ENCODE measurements around the gene CCNL2.

The CCNL2 gene

GRCh38 chr1:1400576-1401456 is 1.7 kb upstream of the CCNL2 start:
- no peaks in the 10 kb centered on the region for H3K27me3 ChIP-seq (replicated peaks; ENCODE audit: insufficient read depth, low read length)
- peaks cover 14% of the 10 kb centered on the region for H3K4me1 ChIP-seq (ENCODE audit: low read length)
- DNase-seq = no peak
- peak overlapping the region; percentile 95; the same call in 1 of the 2 replicates for H3K9ac ChIP-seq (ENCODE audit: low read length)
- H3K36me3 ChIP-seq (replicated peaks; ENCODE audit: insufficient read depth, low read length) = peaks cover 16% of the 10 kb centered on the region
- H3K79me2 ChIP-seq (ENCODE audit: low read length) = peaks cover 82% of the 10 kb centered on the region
- H2AFZ ChIP-seq (ENCODE audit: low read length) = no peak overlapping the region
- peak overlapping the region; percentile 89 for H3K4me2 ChIP-seq (ENCODE audit: low read depth, low read length)
- peak overlapping the region; percentile 100 for H3K4me3 ChIP-seq (ENCODE audit: low read length)
- H3F3A ChIP-seq (ENCODE audit: insufficient read depth, low read length) = peaks cover 13% of the 10 kb centered on the region
- no peak overlapping the region for H3K27ac ChIP-seq (ENCODE audit: low read length)
- no peaks in the 10 kb centered on the region for H3K9me2 ChIP-seq (replicated peaks; ENCODE audit: insufficient read depth, low read length)
- TF ChIP-seq EZH2phosphoT487 (IDR thresholded peaks at IDR 0.05; ENCODE audit: low read length) (no peak), CTCF (IDR thresholded peaks at IDR 0.05; ENCODE audit: low read length) (no peak), EZH2 (optimal IDR thresholded peaks at IDR 0.05; ENCODE audit: low read depth, low read length) (no peak)
- H4K20me1 ChIP-seq (ENCODE audit: insufficient read depth, low read length) = no peaks in the 10 kb centered on the region
- no peaks in the 10 kb centered on the region for H3K9me3 ChIP-seq (replicated peaks; ENCODE audit: insufficient read depth, low read length)

GRCh38 chr1:1399872-1400575 is 889 bp upstream of the CCNL2 start:
- Histone ChIP-seq H3K4me3 (ENCODE audit: low read length) (peak overlapping the region; percentile 100), H3K9me2 (replicated peaks; ENCODE audit: insufficient read depth, low read length) (no peaks in the 10 kb centered on the region), H3K9me3 (replicated peaks; ENCODE audit: insufficient read depth, low read length) (no peaks in the 10 kb centered on the region), H3K4me2 (ENCODE audit: low read depth, low read length) (peak overlapping the region; percentile 89), H2AFZ (ENCODE audit: low read length) (peak overlapping the region; percentile 83), H3F3A (ENCODE audit: insufficient read depth, low read length) (peaks cover 13% of the 10 kb centered on the region), H3K36me3 (replicated peaks; ENCODE audit: insufficient read depth, low read length) (peaks cover 11% of the 10 kb centered on the region), H4K20me1 (ENCODE audit: insufficient read depth, low read length) (no peaks in the 10 kb centered on the region), H3K9ac (ENCODE audit: low read length) (peak overlapping the region; percentile 95), H3K27me3 (replicated peaks; ENCODE audit: insufficient read depth, low read length) (no peaks in the 10 kb centered on the region), H3K27ac (ENCODE audit: low read length) (peak overlapping the region; percentile 61; the same call in 1 of the 2 replicates), H3K4me1 (ENCODE audit: low read length) (peaks cover 14% of the 10 kb centered on the region), H3K79me2 (ENCODE audit: low read length) (peaks cover 82% of the 10 kb centered on the region)
- DNase-seq = peak; percentile 35
- TF ChIP-seq EZH2phosphoT487 (IDR thresholded peaks at IDR 0.05; ENCODE audit: low read length) = no peak
- TF ChIP-seq CTCF (IDR thresholded peaks at IDR 0.05; ENCODE audit: low read length) = no peak
- no peak for TF ChIP-seq EZH2 (optimal IDR thresholded peaks at IDR 0.05; ENCODE audit: low read depth, low read length)

GRCh38 chr1:1398677-1399186 is 403 bp downstream of the CCNL2 start:
- Histone ChIP-seq H3K4me2 (ENCODE audit: low read depth, low read length) (peak overlapping the region; percentile 90), H3K9me2 (replicated peaks; ENCODE audit: insufficient read depth, low read length) (no peaks in the 10 kb centered on the region), H3K4me3 (ENCODE audit: low read length) (peak overlapping the region; percentile 99), H3K36me3 (replicated peaks; ENCODE audit: insufficient read depth, low read length) (peaks cover 11% of the 10 kb centered on the region), H3F3A (ENCODE audit: insufficient read depth, low read length) (peaks cover 11% of the 10 kb centered on the region), H4K20me1 (ENCODE audit: insufficient read depth, low read length) (no peaks in the 10 kb centered on the region), H3K9me3 (replicated peaks; ENCODE audit: insufficient read depth, low read length) (no peaks in the 10 kb centered on the region), H2AFZ (ENCODE audit: low read length) (0 out of 2 replicates have a peak overlapping the region, but pooled peaks have one; percentile 42), H3K9ac (ENCODE audit: low read length) (peak overlapping the region; percentile 97), H3K27ac (ENCODE audit: low read length) (peak overlapping the region; percentile 33; the same call in 1 of the 2 replicates), H3K79me2 (ENCODE audit: low read length) (peaks cover 79% of the 10 kb centered on the region), H3K27me3 (replicated peaks; ENCODE audit: insufficient read depth, low read length) (no peaks in the 10 kb centered on the region), H3K4me1 (ENCODE audit: low read length) (peaks cover 14% of the 10 kb centered on the region)
- DNase-seq = no peak
- TF ChIP-seq EZH2 (optimal IDR thresholded peaks at IDR 0.05; ENCODE audit: low read depth, low read length) (no peak), CTCF (IDR thresholded peaks at IDR 0.05; ENCODE audit: low read length) (no peak), EZH2phosphoT487 (IDR thresholded peaks at IDR 0.05; ENCODE audit: low read length) (no peak)
